Measurements from ENCODE around the gene ZNF718.
A peak's percentile ranks its signal among the peaks of the same experiment; 100 is the strongest.
"Not testable (repeated sequence)": the region's sequence is repeated elsewhere in the genome, so short reads cannot be mapped to it uniquely, and the experiment has no call there.

The ZNF718 gene

DNA sequence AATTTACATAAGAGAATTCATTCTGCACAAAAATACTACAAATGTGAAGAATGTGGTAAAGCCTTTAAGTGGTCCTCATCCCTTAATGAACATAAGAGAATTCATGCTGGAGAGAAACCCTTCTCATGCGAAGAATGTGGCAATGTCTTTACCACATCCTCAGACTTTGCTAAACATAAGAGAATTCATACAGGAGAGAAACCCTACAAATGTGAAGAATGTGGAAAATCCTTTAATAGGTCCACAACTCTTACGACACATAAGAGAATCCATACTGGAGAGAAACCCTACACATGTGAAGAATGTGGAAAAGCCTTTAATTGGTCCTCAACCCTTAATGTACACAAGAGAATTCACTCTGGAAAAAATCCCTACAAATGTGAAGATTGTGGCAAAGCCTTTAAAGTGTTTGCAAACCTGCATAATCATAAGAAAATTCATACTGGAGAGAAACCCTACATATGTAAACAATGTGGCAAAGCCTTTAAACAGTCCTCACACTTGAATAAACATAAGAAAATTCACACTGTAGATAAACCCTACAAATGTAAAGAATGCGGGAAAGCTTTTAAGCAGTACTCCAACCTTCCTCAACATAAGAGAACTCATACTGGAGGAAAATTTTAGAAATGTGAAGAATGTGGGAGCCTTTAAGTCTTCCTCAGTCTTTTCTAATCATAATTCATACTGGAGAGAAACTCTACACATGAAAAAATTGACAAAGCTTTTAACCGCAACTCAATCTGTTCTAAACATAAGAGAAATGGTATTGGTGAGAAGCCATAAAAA lies 37.4 kb downstream of the ZNF718 start:
- DNase-seq (ENCODE audit: low spot score): no peak

DNA sequence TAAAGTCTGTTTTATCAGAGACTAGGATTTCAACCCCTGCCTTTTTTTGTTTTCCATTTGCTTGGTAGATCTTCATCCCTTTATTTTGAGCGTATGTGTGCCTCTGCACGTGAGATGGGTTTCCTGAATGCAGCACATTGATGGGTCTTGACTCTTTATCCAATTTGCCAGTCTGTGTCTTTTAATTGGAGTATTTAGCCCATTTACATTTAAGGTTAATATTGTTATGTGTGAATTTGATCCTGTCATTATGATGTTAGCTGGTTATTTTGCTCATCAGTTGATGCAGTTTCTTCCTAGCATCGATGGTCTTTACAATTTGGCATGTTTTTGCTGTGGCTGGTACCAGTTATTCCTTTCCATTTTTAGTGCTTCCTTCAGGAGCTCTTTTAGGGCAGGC lies 45.3 kb downstream of the ZNF718 start:
- DNase-seq (ENCODE audit: low spot score): not testable (repeated sequence)

DNA sequence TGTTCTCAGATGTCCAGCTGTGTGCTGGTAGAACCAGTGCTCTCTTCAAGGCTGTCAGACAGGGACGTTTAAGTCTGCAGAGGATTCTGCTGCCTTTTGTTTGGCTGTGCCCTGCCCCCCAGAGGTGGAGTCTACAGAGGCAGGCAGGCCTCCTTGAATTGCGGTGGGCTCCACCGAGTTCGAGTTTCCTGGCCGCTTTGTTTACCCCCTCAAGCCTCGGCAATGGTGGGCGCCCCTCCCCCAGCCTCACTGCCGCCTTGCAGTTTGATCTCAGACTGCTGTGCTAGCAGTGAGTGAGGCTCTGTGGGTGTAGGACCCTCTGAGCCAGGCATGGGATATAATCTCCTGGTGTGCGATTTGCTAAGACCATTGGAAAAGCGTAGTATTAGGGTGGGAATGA lies 47.0 kb downstream of the ZNF718 start:
- not testable (repeated sequence) for DNase-seq (ENCODE audit: low spot score)

DNA sequence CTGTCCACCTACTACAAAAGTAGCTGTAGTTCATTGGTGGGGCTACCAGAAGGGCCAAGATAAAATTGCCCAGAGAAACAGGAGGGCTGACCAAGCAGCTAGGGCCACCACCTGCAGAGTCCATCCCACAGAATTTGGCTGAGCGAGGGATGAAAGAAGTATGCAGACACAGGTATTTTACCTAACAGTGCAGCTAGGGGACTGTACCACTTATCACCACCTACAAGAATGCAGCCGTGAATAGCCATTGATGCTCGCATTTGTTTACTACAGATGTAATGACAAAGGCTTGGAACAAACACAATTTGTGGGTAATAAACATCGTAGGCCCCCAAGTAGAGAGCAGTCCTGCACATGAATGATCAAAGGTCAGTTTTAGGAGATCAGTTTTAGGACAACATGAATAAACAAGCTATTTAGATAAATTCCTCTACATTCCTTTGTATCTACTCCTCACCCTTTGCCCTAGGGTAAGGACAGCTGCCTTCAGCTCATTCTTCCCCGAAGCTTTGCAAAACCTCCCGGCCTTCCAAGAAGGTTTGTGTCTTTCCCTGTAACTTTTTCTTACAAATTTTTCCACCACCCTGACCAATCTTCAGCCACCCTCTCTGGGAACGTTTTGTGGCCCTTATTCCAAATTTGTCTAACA lies 49.5 kb downstream of the ZNF718 start:
- no peak for DNase-seq (ENCODE audit: low spot score)

DNA sequence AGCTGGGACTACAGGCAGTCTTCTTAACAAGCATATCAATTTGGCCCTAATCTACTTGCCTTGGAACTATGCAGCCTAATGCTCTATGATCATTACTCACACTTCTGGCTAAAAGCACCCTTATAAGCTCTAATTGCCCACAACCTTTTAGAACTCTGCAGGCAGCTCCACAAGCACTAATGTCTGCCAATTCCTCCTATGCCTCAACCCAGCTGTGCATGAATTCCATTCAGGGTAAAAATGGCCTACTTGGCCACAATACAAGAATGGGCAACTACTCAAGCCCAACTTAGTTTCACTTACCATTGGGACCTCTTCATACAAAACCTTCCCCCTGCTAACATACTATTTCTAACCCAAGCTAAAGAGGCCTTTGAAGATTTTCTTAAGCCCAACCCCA lies 51.7 kb downstream of the ZNF718 start:
- DNase-seq (ENCODE audit: low spot score): no peak

DNA sequence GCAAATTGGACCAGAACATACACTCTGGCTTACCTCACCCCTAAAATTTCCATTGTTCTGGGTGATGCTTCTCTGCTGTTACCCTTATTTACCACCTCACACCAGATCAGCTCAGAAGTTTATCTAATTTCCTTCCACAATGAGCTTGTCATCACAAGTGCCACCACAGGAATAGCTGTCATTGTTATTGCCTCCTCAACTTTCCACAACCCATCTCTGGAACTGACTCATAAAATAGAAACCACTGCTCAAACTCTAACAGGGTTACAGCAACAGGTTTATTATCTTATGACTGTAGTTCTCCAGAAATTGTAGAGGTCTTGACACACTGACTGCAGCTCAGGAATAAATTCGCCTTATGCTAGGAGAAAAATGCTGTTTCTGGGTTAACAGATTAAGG lies 52.7 kb downstream of the ZNF718 start:
- no peak for DNase-seq (ENCODE audit: low spot score)

DNA sequence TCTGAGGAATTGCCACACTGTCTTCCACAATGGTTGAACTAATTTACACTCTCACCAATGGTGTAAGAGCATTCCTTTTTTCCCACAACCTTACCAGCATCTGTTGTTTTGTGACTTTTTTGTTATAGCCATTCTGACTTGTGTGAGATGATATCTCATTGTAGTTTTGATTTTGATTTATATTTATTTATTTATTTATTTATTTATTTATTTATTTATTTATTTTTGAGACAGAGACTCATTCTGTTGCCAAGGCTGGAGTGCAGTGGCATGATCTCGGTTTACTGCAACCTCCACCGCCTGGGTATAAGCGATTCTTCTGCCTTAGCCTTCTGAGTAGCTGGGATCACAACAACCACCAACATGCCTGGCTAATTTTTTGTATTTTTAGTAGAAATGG lies 57.9 kb downstream of the ZNF718 start:
- DNase-seq (ENCODE audit: low spot score): not testable (repeated sequence)

DNA sequence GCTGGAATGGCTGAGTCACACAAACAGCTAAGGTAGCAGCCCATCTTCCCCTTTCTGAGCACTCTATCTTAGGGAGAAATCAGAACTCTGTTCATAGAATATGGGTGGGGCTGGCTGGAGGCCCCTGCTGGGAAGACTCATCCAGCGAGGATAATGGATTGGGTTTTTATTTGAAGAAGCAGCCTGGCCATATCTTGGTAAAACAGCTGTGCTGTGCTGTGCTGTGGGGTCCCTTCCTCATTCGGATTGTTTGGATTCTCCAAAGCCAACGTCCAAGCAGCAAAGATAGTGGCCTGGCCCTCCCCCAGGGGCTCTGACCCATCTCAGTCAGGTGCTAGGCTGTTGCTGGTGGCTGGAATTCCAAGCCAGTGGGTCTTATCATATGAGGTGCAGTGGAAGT lies 63.8 kb downstream of the ZNF718 start:
- DNase-seq (ENCODE audit: low spot score): no peak

DNA sequence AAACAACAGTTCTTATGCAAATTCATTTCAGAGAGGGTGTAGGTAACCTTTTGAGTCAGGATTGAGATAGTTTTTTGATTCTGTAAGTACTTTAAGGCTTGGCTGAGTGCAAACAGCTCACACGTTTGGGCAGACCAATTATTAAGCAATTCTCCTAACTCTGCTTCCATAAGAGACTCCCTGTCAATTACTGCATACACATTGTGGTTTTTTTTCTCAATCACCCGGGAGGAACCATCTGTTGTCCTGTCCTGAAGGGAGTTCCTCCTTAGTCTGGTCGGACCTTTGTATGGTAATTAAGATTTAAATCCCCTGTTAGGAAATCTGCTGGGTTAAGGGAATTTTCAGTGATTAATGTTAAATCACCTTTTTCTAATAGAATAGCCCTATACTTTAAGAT lies 70.9 kb downstream of the ZNF718 start:
- DNase-seq (ENCODE audit: low spot score): not testable (repeated sequence)

DNA sequence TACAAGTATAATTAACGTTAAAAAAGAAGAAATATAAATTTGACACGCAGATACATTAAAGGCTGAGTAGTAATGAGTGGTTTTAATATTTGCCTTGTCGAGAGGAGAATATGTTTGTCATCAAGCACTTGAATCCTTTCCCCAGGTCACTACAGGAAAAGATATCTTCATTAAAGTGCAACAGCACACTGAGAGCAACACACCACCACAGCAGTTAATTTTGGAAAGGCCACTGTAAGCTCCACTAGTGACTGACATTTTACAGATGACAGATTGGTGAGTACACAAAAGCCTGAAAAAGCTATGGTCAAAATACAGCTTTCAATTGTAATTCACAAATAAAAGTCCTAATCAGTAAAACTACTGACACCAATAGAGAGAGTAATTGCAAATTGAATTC lies 76.6 kb downstream of the ZNF718 start:
- no peak for DNase-seq (ENCODE audit: low spot score)

DNA sequence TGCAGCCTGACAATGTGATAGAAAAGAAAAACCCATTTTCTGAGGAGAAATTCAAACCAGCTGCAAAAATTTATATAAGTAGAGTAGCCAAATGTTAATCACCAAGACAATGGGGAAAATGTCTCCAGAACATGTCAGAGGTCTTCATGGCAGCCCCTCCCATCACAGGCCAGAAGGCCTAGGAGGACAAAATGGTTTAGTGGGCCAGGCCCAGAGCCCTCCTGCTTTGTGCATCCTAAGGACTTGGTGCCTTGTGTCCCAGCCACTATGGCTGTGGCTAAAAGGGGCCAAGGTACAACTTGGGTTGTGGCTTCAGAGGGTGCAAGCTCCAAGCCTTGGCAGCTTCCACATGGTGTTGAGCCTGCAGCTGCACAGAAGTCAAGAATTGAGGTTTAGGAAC lies 78.5 kb downstream of the ZNF718 start:
- DNase-seq (ENCODE audit: low spot score): not testable (repeated sequence)

DNA sequence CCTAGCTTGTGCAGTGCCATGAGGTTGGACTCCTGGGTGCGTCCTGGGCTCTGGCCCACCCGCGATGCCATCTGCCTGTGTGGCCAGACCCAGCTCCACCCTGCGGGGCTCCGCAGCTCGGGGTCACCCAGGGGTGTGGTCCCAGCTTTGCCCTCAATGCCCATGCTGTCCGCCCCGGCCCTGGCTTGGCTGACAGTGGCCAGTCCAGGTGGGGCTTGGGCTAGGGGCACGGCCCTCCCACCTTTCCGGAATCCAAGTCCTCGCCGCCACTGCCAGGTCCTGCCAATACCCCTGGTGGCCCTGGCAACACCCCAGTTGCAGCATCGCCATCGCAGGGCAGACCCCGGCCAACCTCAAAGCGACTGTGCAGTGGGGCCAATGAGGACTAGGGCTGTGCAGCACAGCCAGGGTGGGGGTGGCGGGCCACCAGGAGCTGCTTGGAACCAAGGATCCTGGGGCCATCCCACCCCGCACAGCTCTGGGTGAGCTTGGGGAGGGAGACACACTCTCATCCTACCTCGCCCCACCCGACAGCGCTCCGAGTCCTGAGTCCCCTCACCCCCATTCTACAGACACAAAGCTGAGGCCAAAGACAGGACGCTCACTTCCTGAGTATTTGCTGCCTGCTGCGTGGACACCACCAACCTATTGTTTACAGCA lies 80.9 kb downstream of the ZNF718 start:
- no peak for DNase-seq (ENCODE audit: low spot score)

DNA sequence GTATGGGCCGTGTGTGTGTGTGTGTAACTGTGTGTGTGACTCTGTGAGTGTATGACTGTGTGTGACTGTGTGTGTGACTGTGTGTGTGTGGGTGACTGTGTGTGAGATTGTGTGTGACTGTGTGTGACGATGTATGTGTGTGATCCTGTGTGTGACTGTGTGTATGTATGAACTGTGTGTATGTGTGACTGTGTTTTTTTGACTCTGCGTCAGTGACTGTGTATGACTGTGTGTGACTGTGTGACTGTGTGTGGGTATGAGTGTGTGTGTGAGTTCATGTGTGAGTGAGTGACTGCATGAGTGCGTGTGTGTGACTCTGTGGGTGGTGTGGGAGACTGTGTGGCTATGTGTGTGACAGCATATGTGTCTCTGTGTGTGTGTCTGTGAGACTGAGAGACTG lies 81.8 kb downstream of the ZNF718 start:
- DNase-seq (ENCODE audit: low spot score): no peak

DNA sequence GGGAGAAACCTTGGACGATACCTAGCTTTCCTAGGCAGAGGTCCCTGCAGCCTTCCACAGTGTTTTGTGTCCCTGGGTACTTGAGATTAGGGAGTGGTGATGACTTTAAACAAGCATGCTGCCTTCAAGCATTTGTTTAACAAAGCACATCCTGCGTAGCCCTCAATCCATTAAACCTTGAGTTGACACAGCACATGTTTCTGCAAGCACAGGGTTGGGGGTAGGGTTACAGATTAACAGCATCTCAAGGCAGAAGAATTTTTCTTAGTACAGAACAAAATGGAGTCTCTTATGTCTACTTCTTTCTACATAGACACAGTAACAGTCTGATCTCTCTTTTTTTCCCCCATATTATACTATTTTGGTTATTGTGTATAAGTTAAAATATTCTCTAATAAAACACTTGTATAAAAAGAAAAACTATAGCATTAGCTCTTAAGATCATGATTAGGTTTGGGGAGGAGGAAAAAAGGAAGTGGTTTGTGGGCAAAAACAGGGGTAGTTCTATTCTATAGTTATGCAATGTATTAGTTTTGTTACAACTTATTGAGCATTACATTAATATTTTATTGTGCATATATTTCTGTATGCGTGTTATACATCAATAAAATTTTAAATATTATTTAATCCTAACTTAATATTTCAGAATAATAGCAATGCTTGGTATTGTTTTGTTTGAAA lies 84.3 kb downstream of the ZNF718 start:
- DNase-seq (ENCODE audit: low spot score): not testable (repeated sequence)

DNA sequence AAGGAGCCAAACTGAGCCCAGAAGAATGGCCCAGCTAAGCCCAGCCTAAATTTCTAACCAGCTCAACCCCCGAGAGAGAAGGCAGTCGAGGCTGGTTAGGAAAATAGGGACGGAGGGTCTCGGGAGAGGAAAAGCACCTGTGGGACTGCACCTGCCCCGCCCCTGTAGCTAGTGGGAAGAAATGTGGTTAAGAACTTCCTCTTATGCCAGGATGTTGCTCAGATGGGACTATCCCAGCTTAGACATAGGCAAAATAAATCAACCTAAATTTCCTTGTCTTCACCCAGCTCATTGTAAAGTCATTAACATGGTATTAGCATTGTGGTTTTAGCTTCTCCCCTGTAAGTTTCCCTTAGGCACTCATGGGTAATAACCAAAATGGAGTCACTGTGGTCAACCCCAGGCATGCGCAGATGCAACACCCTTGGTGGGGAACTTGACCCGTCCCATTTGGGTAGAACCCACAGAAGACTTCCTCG lies 86.8 kb downstream of the ZNF718 start:
- no peak for DNase-seq (ENCODE audit: low spot score)

DNA sequence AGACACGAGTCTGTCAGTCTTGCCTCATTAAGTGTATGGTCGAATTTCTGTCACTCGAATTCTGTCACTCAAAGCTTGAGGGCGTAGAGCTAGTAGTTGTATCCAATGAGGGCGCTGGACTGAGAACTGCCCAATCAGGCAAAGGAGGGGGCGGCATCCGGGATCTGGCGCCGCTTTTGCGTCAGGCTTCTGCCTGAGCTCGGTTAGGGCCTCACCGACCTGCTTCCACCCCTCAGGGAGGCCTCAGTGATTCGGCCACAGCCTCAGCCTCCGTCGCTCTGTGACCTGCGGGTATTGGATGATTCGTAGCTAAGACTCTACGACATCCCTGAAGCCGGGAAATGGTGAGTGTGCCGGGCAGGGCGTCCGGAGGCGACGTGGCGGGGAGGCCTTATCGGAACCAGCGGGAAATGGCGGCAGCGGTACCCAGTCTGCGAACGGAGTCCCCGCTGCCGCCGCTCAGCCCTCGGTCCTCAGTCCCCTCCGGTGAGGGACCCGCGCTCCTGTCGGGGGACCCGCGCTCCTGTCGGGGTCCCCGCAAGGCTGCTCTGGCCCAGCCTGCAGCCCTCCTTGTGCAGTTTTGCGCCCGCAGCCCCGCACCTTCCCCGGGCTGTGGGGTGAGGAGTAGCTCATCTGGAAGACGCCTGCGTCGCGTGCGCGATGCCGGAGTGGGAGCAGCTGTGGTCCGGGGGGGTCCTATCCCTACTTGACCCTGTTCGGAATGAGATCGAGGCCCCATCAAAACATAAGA lies 88.3 kb downstream of the ZNF718 start:
- DNase-seq (ENCODE audit: low spot score): peak; percentile 92

DNA sequence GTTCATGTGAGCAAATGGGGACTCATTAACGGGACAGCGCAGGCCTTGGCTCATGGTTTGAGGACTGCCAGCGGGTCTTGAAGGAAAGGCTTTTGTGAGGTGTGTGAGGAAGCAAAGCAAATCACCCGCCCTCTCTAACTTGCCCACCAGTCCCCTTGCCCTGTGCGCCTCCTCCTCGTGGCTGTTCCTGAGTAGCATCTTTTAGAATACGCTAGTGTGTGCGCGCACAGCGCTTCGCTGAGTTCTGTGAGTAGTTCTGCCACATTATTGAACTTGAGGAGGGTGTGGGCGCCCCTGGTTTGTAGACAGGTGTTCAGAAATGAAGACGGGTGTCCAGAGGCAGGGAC lies 88.9 kb downstream of the ZNF718 start:
- not testable (repeated sequence) for DNase-seq (ENCODE audit: low spot score)
